ENCODE measurements around the gene MYBBP1A.

The MYBBP1A gene

GRCh38 chr17:4548061-4548461 is 7.1 kb downstream of the MYBBP1A start:
- no peak overlapping the region for H3K4me3 ChIP-seq (ENCODE audit: low read length in 2 of 2)
- H3K9me3 ChIP-seq (ENCODE audit: control insufficient read depth in 2 of 2, low read length in 2 of 2), result no peaks in the 10 kb centered on the region
- no peaks in the 10 kb centered on the region for H3K27me3 ChIP-seq (ENCODE audit: control insufficient read depth in 1 of 2, insufficient read depth in 2 of 2, low read length in 2 of 2)
- no peak overlapping the region for H3K27ac ChIP-seq (ENCODE audit: low read length)
- peaks cover 29 to 49% of the 10 kb centered on the region in 2 donors for H3K36me3 ChIP-seq (ENCODE audit: control insufficient read depth in 2 of 2, insufficient read depth in 2 of 2, low read length in 2 of 2)
- no peaks in the 10 kb centered on the region for H3K4me1 ChIP-seq (ENCODE audit: control insufficient read depth, insufficient read depth, low read length)
- H3K9ac ChIP-seq (ENCODE audit: low read length in 2 of 2), result no peak overlapping the region

DNA sequence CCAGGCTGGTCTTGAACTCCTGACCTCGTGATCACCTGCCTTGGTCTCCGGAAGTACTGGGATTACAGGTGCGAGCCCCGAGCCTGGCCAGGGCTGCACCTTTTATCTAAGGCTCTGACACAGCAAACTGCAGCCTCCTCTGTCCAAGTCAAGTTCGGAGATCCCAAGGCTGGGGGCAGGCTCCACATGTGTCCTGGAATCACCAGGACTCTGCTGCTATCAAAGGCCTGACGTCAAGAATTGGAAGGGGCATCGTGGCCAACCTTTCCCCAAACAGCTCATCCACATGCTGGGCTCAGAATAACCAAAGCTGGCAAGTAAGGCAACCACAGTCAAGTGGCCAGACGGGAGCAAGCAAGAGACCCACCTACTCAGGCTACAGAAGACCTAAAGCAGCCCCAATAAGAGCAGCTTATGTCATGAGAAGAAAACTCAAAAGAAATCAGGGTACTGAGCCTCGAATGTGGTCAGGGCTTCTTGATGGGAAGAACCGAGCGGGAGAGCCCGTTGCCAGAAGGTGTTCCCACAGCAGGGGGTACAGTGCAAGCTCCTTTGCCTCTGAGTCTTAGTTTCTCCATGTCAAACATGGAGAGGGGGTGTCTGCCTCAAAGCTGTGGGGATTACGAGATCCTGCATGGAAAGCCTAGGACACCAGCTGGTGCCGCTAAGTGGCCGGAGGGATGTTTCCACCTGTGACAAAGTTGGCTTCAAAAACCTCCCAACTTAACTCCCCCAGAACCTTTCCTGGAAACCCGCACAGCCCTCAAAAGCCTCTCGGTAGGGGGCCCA is 7.9 kb downstream of the MYBBP1A start:
- Histone ChIP-seq H3K4me1 (ENCODE audit: control insufficient read depth, insufficient read depth, low read length) (no peaks in the 10 kb centered on the region), H3K9ac (ENCODE audit: low read length in 2 of 2) (no peak overlapping the region), H3K27ac (ENCODE audit: low read length) (no peak overlapping the region), H3K4me3 (ENCODE audit: low read length in 2 of 2) (no peak overlapping the region), H3K36me3 (ENCODE audit: control insufficient read depth in 2 of 2, insufficient read depth in 2 of 2, low read length in 2 of 2) (peaks cover 35 to 51% of the 10 kb centered on the region in 2 donors), H3K27me3 (ENCODE audit: control insufficient read depth in 1 of 2, insufficient read depth in 2 of 2, low read length in 2 of 2) (no peaks in the 10 kb centered on the region), H3K9me3 (ENCODE audit: control insufficient read depth in 2 of 2, low read length in 2 of 2) (no peaks in the 10 kb centered on the region)

- Histone ChIP-seq H3K27ac (ENCODE audit: low read length) (no peak overlapping the region), H3K4me3 (ENCODE audit: low read length in 2 of 2) (no peak overlapping the region), H3K4me1 (ENCODE audit: control insufficient read depth, insufficient read depth, low read length) (no peaks in the 10 kb centered on the region), H3K9ac (ENCODE audit: low read length in 2 of 2) (no peak overlapping the region), H3K9me3 (ENCODE audit: control insufficient read depth in 2 of 2, low read length in 2 of 2) (no peaks in the 10 kb centered on the region), H3K36me3 (ENCODE audit: control insufficient read depth in 2 of 2, insufficient read depth in 2 of 2, low read length in 2 of 2) (peaks cover 32 to 45% of the 10 kb centered on the region in 2 donors), H3K27me3 (ENCODE audit: control insufficient read depth in 1 of 2, insufficient read depth in 2 of 2, low read length in 2 of 2) (no peaks in the 10 kb centered on the region)
These were observed 9.8 kb downstream of the MYBBP1A start for GRCh38 chr17:4545217-4545951.

DNA sequence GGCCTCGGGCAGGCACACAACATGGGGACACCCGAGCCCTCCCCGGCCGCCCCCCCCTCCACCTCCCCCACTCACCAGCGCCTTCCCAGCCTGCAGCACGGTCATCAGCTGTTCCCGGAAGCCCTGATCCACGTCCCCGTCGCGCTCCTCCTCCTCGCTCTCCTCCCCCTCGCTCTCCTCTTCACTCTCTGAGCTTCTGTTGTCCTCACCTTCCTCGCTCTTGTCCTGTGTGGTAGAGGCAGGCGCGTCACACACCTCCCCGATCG is 10.3 kb downstream of the MYBBP1A start:
- H3K27ac ChIP-seq (ENCODE audit: low read length), result no peak overlapping the region
- H3K9ac ChIP-seq (ENCODE audit: low read length in 2 of 2), result no peak overlapping the region
- H3K4me1 ChIP-seq (ENCODE audit: control insufficient read depth, insufficient read depth, low read length), result peaks cover under 1% of the 10 kb centered on the region
- no peaks in the 10 kb centered on the region for H3K9me3 ChIP-seq (ENCODE audit: control insufficient read depth in 2 of 2, low read length in 2 of 2)
- peaks cover 32 to 45% of the 10 kb centered on the region in 2 donors for H3K36me3 ChIP-seq (ENCODE audit: control insufficient read depth in 2 of 2, insufficient read depth in 2 of 2, low read length in 2 of 2)
- no peaks in the 10 kb centered on the region for H3K27me3 ChIP-seq (ENCODE audit: control insufficient read depth in 1 of 2, insufficient read depth in 2 of 2, low read length in 2 of 2)
- no peak overlapping the region for H3K4me3 ChIP-seq (ENCODE audit: low read length in 2 of 2)

- no peaks in the 10 kb centered on the region for H3K27me3 ChIP-seq (ENCODE audit: control insufficient read depth in 1 of 2, insufficient read depth in 2 of 2, low read length in 2 of 2)
- H3K36me3 ChIP-seq (ENCODE audit: control insufficient read depth in 2 of 2, insufficient read depth in 2 of 2, low read length in 2 of 2), result peaks cover 32 to 45% of the 10 kb centered on the region in 2 donors
- H3K27ac ChIP-seq (ENCODE audit: low read length), result no peak overlapping the region
- no peak overlapping the region for H3K9ac ChIP-seq (ENCODE audit: low read length in 2 of 2)
- no peaks in the 10 kb centered on the region for H3K9me3 ChIP-seq (ENCODE audit: control insufficient read depth in 2 of 2, low read length in 2 of 2)
- H3K4me1 ChIP-seq (ENCODE audit: control insufficient read depth, insufficient read depth, low read length), result peaks cover 4% of the 10 kb centered on the region
- H3K4me3 ChIP-seq (ENCODE audit: low read length in 2 of 2), result no peak overlapping the region
These were observed 10.8 kb downstream of the MYBBP1A start for GRCh38 chr17:4544135-4544950.

GRCh38 chr17:4543557-4544026 is 11.6 kb downstream of the MYBBP1A start:
- Histone ChIP-seq H3K27me3 (ENCODE audit: control insufficient read depth in 1 of 2, insufficient read depth in 2 of 2, low read length in 2 of 2) (no peaks in the 10 kb centered on the region), H3K4me3 (ENCODE audit: low read length in 2 of 2) (no peak overlapping the region), H3K36me3 (ENCODE audit: control insufficient read depth in 2 of 2, insufficient read depth in 2 of 2, low read length in 2 of 2) (peaks cover 27 to 41% of the 10 kb centered on the region in 2 donors), H3K9ac (ENCODE audit: low read length in 2 of 2) (no peak overlapping the region), H3K9me3 (ENCODE audit: control insufficient read depth in 2 of 2, low read length in 2 of 2) (no peaks in the 10 kb centered on the region), H3K27ac (ENCODE audit: low read length) (no peak overlapping the region), H3K4me1 (ENCODE audit: control insufficient read depth, insufficient read depth, low read length) (peaks cover 9% of the 10 kb centered on the region)

DNA sequence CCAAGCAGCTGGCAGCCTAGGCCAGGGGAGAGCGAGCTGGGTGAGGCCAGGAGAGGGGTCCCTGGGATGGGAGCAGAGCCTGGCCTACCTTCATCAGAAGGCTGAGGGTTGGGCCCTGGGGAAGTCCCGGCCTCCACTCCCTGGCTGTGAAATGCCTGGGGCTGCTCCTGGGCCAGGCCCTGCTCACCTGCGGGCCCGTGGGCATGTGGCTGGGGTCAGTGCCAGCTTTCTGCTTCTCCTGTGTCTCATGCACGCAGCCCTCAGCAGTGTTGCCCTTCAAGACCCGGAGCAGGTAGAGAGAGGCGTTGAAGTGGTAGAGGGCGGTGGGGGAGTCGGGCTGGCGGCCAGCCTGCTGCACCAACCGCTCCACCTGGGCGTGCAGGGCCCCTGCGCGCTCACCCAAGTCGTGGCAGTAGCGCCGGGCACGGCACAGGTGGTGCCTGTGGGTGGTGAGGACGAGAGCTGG is 12.4 kb downstream of the MYBBP1A start:
- no peaks in the 10 kb centered on the region for H3K9me3 ChIP-seq (ENCODE audit: control insufficient read depth in 2 of 2, low read length in 2 of 2)
- no peaks in the 10 kb centered on the region for H3K27me3 ChIP-seq (ENCODE audit: control insufficient read depth in 1 of 2, insufficient read depth in 2 of 2, low read length in 2 of 2)
- no peak overlapping the region for H3K4me3 ChIP-seq (ENCODE audit: low read length in 2 of 2)
- H3K9ac ChIP-seq (ENCODE audit: low read length in 2 of 2), result no peak overlapping the region
- H3K36me3 ChIP-seq (ENCODE audit: control insufficient read depth in 2 of 2, insufficient read depth in 2 of 2, low read length in 2 of 2), result peaks cover 23 to 35% of the 10 kb centered on the region in 2 donors
- peaks cover 17% of the 10 kb centered on the region for H3K4me1 ChIP-seq (ENCODE audit: control insufficient read depth, insufficient read depth, low read length)
- H3K27ac ChIP-seq (ENCODE audit: low read length), result no peak overlapping the region

DNA sequence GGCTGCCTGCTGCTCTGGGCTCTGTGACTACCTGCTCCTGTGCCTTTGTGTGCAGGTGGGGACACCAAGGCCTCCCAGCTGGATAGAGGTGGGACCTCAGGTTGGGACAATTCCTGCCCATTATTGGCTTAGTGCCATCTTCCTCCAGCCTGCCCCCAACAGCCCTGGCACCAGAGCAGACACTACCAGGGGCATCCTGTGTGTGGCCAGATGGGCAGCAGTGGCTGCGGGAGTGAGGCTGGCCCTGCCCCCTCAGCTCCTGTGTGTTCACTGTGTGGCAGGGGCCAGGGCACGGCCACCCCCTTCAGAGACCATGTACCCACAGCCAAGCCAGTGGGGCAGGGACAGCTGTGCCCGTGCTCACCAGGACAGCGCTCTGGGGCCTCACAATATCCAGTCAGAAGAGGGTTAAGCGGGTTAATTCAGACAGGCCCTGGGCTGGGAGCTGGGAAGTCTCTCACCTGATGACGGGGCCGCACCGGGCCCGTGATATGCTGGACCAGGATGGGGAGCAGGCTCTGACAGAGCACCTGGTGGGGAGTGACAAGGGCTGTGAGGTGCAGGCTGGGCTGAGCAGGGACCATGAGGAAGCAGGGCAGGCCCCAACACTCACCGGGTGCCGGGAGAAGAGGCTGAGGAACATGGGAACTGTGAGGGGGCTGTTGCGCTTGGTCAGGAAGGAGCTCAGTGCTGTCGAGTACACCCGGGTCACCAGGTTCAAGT is 13.0 kb downstream of the MYBBP1A start:
- Histone ChIP-seq H3K4me3 (ENCODE audit: low read length in 2 of 2) (no peak overlapping the region), H3K9me3 (ENCODE audit: control insufficient read depth in 2 of 2, low read length in 2 of 2) (no peaks in the 10 kb centered on the region), H3K4me1 (ENCODE audit: control insufficient read depth, insufficient read depth, low read length) (peaks cover 23% of the 10 kb centered on the region), H3K27ac (ENCODE audit: low read length) (no peak overlapping the region), H3K9ac (ENCODE audit: low read length in 2 of 2) (no peak overlapping the region), H3K27me3 (ENCODE audit: control insufficient read depth in 1 of 2, insufficient read depth in 2 of 2, low read length in 2 of 2) (no peaks in the 10 kb centered on the region), H3K36me3 (ENCODE audit: control insufficient read depth in 2 of 2, insufficient read depth in 2 of 2, low read length in 2 of 2) (peaks cover 18 to 32% of the 10 kb centered on the region in 2 donors)

- H3K27me3 ChIP-seq (ENCODE audit: control insufficient read depth in 1 of 2, insufficient read depth in 2 of 2, low read length in 2 of 2), result no peaks in the 10 kb centered on the region
- peaks cover 30% of the 10 kb centered on the region for H3K4me1 ChIP-seq (ENCODE audit: control insufficient read depth, insufficient read depth, low read length)
- no peak overlapping the region for H3K4me3 ChIP-seq (ENCODE audit: low read length in 2 of 2)
- peaks cover 14 to 28% of the 10 kb centered on the region in 2 donors for H3K36me3 ChIP-seq (ENCODE audit: control insufficient read depth in 2 of 2, insufficient read depth in 2 of 2, low read length in 2 of 2)
- no peak overlapping the region for H3K27ac ChIP-seq (ENCODE audit: low read length)
- H3K9ac ChIP-seq (ENCODE audit: low read length in 2 of 2), result no peak overlapping the region
- no peaks in the 10 kb centered on the region for H3K9me3 ChIP-seq (ENCODE audit: control insufficient read depth in 2 of 2, low read length in 2 of 2)
These were observed 13.7 kb downstream of the MYBBP1A start for GRCh38 chr17:4541328-4542002.

Measured in stomach smooth muscle (tissue), 2 donors.